Mesangial cell (primary cell): ENCODE data around the gene GSG1L2. TPM values are rescaled to one million over a fixed set of nuclear protein-coding genes. Genes with fewer than 3 reads are reported as not detected.

Experiments used
- total RNA-seq: library from RNA; depleted of rRNA; stranded (reverse); fragments of >200 nt; gene quantifications from 2 replicates; pipeline ENCODE4 v1.2.3, GENCODE V29; 2015

Gene GSG1L2
- not detected in 2 replicates for total RNA-seq

DNA sequence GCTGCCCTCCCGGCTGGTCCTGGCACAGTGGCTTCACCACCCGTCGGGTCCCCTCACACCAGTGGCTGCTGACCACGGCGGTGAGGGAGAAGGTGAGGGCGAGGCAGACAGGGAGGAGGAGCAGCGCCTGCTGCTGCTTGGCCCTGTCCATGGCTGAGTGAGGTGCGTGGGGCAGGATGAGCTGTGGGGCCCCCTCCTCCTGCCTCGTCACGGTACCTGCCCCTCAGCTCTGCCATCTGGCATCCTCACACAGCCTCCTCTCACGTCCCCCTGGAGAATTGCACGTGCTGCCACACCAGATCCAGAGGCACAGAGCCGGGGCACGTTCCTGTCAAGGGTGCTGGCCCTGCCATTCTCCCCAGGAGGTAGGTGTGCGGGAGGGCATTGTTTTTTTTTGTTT is at the start of gene GSG1L2:
TSS of gene GSG1L2 (minus strand) at position 159 of the 400 bp plus-strand sequence. CDS start at position 151, 8 bp downstream.

DNA sequence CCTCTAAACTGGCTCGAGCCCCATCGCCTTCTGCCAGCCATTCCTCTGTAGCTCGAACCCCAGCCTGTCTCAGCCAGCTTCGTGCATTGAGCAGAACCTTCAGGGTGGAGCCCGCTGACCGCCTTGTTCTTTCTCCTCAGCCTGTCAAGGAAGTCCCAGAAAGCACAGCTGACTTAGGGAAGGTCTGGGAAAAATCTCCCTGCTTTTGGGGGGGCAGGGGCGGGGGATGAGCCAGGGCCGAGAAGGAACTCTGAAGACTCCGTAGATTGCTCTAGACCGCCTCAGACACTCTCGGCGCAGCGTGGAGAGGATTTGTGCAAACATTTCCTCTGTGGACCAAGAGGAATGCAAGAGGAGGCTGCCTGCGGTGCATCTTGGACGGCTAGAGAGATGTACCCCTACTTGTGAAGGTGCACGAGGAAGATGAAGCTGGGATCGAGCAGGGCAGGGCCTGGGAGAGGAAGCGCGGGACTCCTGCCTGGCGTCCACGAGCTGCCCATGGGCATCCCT is 3.8 kb upstream of the GSG1L2 start, which contains the start of gene GLP2R:
TSS of gene GLP2R (plus strand) at position 284 of the 510 bp plus-strand sequence. CDS start at position 424, 140 bp downstream.

DNA sequence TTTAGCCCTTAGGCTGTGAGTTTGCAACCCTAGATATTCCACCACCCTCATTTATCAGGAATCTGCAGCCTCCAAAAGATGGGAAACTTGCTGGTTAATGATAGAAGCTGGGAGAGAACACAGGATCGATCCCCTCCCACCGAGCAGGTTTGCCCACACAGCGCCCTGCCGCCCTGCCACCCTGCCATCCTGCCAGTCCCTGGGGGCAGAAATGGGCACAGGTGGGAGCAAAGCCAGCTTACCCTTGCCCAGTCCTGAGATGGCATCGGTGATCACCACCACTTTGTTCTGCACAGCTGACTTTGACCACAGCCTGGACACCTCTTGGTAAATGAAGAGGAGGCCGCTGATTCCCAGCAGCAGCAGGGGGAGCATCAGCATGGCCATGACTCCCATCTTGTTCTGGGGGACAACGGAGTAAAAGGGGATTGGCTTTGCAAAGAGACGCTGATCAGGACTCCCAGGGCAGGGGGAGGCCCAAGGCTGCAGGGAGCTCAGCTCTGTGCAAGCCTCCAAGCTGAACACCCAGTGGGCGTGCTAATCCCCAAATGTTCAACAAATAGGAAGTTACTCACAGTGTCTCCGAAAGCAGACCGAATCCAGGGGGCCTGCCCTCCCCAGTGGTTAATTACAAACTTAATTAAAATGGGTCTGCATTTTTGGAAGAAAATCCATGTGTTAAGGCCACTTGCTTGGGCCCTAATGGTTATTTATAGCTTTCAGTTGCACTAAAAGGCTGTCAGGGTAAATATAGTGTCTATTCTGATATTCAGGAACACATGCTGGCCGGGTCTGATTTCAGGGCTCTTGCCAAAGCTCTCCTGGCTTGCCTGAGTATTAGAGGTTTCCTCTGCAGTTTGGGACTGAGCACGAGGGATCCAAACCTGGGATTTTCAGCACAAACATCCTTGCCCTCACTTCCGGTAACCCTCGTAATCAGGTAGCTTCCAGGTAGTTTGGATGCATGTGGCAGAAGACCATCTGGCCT is 30.7 kb downstream of the GSG1L2 start, which contains the start of gene DHRS7C:
TSS of gene DHRS7C (minus strand) at position 704 of the 988 bp plus-strand sequence. CDS start at position 396, 308 bp downstream.

Other genes starting within 250 kb of the GSG1L2 start
- gene STX8, start 246.3 kb downstream of the GSG1L2 start, total RNA-seq, result 43.2 and 47.4 TPM in 2 replicates
- not detected in 2 replicates for gene CFAP52, start 245.4 kb downstream of the GSG1L2 start, total RNA-seq
- gene USP43, start 176.6 kb downstream of the GSG1L2 start, total RNA-seq, result 4.6 and 8.4 TPM in 2 replicates
- gene DHRS7C, start 30.5 kb downstream of the GSG1L2 start, total RNA-seq, result not detected in 2 replicates
- 0.51 TPM in 1 of 2 replicates, not detected in the other for gene GLP2R, start 3.8 kb upstream of the GSG1L2 start, total RNA-seq
- not detected in 2 replicates for gene RCVRN, start 83.2 kb upstream of the GSG1L2 start, total RNA-seq